NCI-H1694 treated with DMSO at 0.1 percent for 48 hours (cell line): ENCODE results near the gene SHE.

ENCODE experiments used
- DNase-seq: peaks from one replicate; lab custom pipeline; 2025; lab: John Stamatoyannopoulos, UW

The SHE gene

DNA sequence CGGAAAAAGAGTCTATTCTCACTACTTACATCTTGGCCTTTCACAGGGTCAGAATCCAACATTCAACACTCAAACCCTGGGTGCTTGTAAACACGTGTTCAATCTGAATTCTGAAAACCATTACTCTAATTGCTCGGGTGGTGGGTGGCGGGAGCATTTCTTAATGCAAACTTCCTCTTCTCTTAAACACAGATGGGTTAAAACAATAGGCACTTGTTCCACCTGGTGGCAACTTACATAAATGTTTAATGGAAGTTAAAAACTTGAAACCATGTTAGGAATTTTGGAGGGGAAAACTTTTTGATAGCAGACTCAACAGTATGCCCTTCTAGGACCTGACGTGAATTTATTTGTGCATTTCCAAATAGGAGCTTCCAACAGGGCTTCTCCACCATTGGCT is 23.6 kb downstream of the SHE start:
- no peak for DNase-seq

- DNase-seq: no peak
These were observed 24.2 kb downstream of the SHE start for GRCh38 chr1:154478013-154478412.

- no peak for DNase-seq
These were observed 25.4 kb downstream of the SHE start for GRCh38 chr1:154476791-154477190.

GRCh38 chr1:154474802-154475201 is 27.4 kb downstream of the SHE start:
- no peak for DNase-seq

DNA sequence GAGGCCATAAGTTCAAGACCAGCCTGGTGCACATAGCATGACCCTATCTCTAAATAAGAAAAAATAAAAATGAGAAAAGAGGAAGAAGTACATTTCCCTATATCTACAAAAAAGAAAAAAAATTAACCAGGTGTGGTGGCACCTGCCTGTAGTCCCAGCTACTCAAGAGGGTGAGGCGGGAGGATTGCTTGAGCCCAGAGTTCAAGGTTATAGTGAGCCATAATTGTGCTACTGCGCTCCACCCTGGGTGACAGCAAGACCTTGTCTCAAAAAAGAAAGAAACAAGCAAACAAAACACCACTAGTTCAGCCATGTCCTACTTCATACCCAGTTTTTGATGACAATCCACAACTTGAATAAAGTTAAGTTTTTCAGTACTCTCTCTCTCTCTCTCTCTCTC is 30.9 kb downstream of the SHE start:
- no peak for DNase-seq

- no peak for DNase-seq
These were observed 32.2 kb downstream of the SHE start for GRCh38 chr1:154469844-154470560.

DNA sequence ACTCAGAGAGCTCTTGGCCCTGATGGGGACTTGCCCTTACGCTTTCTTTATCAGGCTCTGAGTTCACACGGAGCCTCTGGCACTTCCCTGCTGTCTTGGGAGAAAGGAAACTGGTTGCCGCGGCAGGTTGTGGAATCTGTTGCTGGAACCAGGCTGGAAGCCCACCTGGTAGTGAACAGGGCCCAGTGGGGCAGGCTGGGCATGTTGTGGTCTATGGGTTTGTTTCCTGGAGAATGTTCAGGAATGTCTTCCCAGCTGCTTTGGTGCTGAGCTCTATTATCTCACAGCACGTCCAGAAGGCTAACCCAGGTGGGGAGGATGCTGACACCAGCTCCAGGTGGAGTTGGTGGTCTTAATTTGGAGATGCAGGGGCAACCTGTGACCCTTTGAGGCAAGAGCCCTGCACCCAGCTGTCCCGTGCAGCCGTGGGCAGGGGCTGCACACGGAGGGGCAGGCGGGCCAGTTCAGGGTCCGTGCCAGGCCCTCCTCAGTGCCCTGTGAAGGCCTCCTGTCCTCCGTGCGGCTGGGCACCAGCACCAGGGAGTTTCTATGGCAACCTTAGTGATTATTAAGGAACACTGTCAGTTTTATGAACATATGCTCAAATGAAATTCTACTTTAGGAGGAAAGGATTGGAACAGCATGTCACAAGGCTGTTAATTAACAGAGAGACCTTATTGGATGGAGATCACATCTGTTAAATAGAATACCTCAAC is 33.5 kb downstream of the SHE start:
- peak; percentile 93 for DNase-seq

- DNase-seq: no peak
These were observed 34.6 kb downstream of the SHE start for GRCh38 chr1:154467434-154468102.

DNA sequence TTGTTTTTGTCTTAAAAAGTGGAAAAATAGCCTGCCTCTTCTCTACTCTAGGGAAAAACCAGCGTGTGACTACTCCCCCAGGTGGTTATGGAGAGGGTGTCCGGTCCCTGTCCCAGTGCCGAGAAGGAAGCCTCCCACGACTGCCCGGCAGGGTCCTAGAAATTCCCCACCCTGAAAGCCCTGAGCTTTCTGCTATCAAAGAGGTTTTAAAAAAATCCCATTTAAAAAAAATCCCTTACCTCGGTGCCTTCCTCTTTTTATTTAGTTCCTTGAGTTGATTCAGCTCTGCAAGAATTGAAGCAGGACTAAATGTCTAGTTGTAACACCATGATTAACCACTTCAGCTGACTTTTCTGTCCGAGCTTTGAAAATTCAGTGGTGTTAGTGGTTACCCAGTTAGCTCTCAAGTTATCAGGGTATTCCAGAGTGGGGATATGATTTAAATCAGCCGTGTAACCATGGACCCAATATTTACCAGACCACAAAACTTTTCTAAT is 35.2 kb downstream of the SHE start:
- no peak for DNase-seq

- DNase-seq: no peak
These were observed 36.0 kb downstream of the SHE start for GRCh38 chr1:154466206-154466605.

DNA sequence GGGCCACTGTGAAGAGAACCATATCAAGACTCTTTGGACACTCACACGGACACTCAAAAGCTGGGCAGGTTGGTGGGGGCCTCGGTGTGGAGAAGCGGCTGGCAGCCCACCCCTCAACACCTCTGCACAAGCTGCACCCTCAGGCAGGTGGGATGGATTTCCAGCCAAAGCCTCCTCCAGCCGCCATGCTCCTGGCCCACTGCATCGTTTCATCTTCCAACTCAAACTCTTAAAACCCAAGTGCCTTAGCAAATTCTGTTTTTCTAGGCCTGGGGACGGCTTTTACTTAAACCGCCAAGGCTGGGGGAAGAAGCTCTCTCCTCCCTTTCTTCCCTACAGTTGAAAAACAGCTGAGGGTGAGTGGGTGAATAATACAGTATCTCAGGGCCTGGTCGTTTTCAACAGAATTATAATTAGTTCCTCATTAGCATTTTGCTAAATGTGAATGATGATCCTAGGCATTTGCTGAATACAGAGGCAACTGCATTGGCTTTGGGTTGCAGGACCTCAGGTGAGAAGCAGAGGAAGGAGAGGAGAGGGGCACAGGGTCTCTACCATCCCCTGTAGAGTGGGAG is 36.5 kb downstream of the SHE start:
- DNase-seq: no peak

GRCh38 chr1:154463512-154463990 is 38.7 kb downstream of the SHE start:
- no peak for DNase-seq

- no peak for DNase-seq
These were observed 41.4 kb downstream of the SHE start for GRCh38 chr1:154460695-154461260.

- DNase-seq: no peak
These were observed 43.1 kb downstream of the SHE start for GRCh38 chr1:154459080-154459479.

GRCh38 chr1:154456631-154457030 is 45.6 kb downstream of the SHE start:
- no peak for DNase-seq

GRCh38 chr1:154454386-154455120 is 47.7 kb downstream of the SHE start:
- DNase-seq: no peak

GRCh38 chr1:154453574-154454352 is 48.4 kb downstream of the SHE start:
- DNase-seq: no peak

GRCh38 chr1:154453161-154453560 is 49.1 kb downstream of the SHE start:
- DNase-seq: no peak

GRCh38 chr1:154448331-154448811 is 53.8 kb downstream of the SHE start:
- no peak for DNase-seq

- DNase-seq: no peak
These were observed 55.4 kb downstream of the SHE start for GRCh38 chr1:154446789-154447188.
